Right renal pelvis (tissue), 4 donors: ENCODE data around the gene FAM151A. TPM values are rescaled to one million over a fixed set of nuclear protein-coding genes. Genes with fewer than 3 reads are reported as not detected.
"Not testable (repeated sequence)": the region's sequence is repeated elsewhere in the genome, so short reads cannot be mapped to it uniquely, and the experiment has no call there.

ENCODE experiments used
- DNase-seq, 4 donors: peaks; one replicate each; pipeline ENCODE4 v3.0.0-alpha.2; 2013; ENCODE audit warnings: low read depth in 4 of 4, low spot score in 3 of 4, missing footprints in 1 of 4
- polyA plus RNA-seq, 4 donors: library from polyadenylated mRNA; unstranded; fragments of 120-200 nt; gene quantifications; one replicate each; pipeline ENCODE4 v1.2.1, GENCODE V29; 2013; ENCODE audit not compliant: insufficient read length in 4 of 4

FAM151A gene
- polyA plus RNA-seq, 4 donors = 24.6 to 35.1 (median 31.8) TPM

- DNase-seq = no peak
Observed at GRCh38 chr1:54640361-54640760, 17.0 kb upstream of the FAM151A start.

GRCh38 chr1:54636461-54637446 lies 13.4 kb upstream of the FAM151A start:
- DNase-seq = not testable (repeated sequence)

GRCh38 chr1:54635804-54636203 lies 12.5 kb upstream of the FAM151A start:
- not testable (repeated sequence) for DNase-seq

GRCh38 chr1:54627196-54627595 lies 3.9 kb upstream of the FAM151A start:
- DNase-seq = no peak

- DNase-seq = no peak
Observed at GRCh38 chr1:54624466-54625464, 1.4 kb upstream of the FAM151A start.

- DNase-seq = no peak
Observed at GRCh38 chr1:54619749-54620148, 3.6 kb downstream of the FAM151A start.

- DNase-seq = no peak
Observed at GRCh38 chr1:54615531-54616279, 7.6 kb downstream of the FAM151A start.

GRCh38 chr1:54614563-54614962 lies 8.8 kb downstream of the FAM151A start:
- no peak for DNase-seq

- no peak for DNase-seq
Observed at GRCh38 chr1:54614024-54614423, 9.3 kb downstream of the FAM151A start.

GRCh38 chr1:54611621-54612020 lies 11.7 kb downstream of the FAM151A start:
- no peak for DNase-seq

GRCh38 chr1:54610601-54611580 lies 12.4 kb downstream of the FAM151A start:
- no peak for DNase-seq

GRCh38 chr1:54610048-54610447 lies 13.3 kb downstream of the FAM151A start:
- DNase-seq = no peak

GRCh38 chr1:54609301-54609921 lies 13.9 kb downstream of the FAM151A start:
- DNase-seq = no peak

- DNase-seq = no peak
Observed at GRCh38 chr1:54608566-54609230, 14.6 kb downstream of the FAM151A start.

- DNase-seq = no peak
Observed at GRCh38 chr1:54607821-54608565, 15.3 kb downstream of the FAM151A start.

- DNase-seq = no peak
Observed at GRCh38 chr1:54606990-54607325, 16.4 kb downstream of the FAM151A start.
